ENCODE results near the gene PLA2G5.

PLA2G5 gene

DNA sequence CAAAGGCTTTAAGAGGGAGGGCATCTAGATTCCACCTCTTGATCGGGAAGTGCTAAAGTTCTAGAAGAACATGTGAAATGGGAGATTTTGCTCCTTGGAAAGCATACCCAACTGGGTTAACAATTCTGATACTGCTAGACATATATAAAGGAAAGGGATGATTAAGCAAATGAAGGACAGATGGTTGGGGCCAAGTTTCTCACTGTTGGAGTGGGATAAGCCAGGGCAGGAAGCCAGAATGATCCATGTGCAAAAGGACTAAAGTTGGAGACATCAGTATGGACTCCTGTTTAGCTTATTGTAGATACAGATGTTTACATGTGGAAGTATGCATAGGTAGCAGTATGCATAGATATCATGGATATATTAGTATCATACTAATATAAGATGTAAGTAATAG lies 16.8 kb downstream of the PLA2G5 start:
- no peaks in the 10 kb centered on the region for H3K36me3 ChIP-seq (ENCODE audit: control insufficient read depth in 1 of 2, insufficient read depth in 2 of 2, low read length in 2 of 2)
- no peaks in the 10 kb centered on the region for H3K27me3 ChIP-seq (ENCODE audit: control insufficient read depth in 1 of 2, insufficient read depth in 2 of 2, low read length in 2 of 2)
- no peak overlapping the region for H3K9ac ChIP-seq (ENCODE audit: low read depth in 1 of 2, low read length in 2 of 2)
- H3K9me3 ChIP-seq (ENCODE audit: control insufficient read depth in 1 of 2, low read length in 2 of 2): peaks cover 0 to 4% of the 10 kb centered on the region in 2 donors
- H3K27ac ChIP-seq (ENCODE audit: low read depth, low read length): no peak overlapping the region
- no peak overlapping the region for H3K4me3 ChIP-seq (ENCODE audit: low read depth in 1 of 2, low read length in 2 of 2)
- H3K4me1 ChIP-seq (ENCODE audit: control insufficient read depth in 1 of 2, insufficient read depth in 2 of 2, low read length in 2 of 2): no peaks in the 10 kb centered on the region

- Histone ChIP-seq H3K9ac (ENCODE audit: low read depth in 1 of 2, low read length in 2 of 2) (no peak overlapping the region), H3K27me3 (ENCODE audit: control insufficient read depth in 1 of 2, insufficient read depth in 2 of 2, low read length in 2 of 2) (no peaks in the 10 kb centered on the region), H3K4me3 (ENCODE audit: low read depth in 1 of 2, low read length in 2 of 2) (no peak overlapping the region), H3K36me3 (ENCODE audit: control insufficient read depth in 1 of 2, insufficient read depth in 2 of 2, low read length in 2 of 2) (no peaks in the 10 kb centered on the region), H3K27ac (ENCODE audit: low read depth, low read length) (no peak overlapping the region), H3K9me3 (ENCODE audit: control insufficient read depth in 1 of 2, low read length in 2 of 2) (peaks cover 0 to 4% of the 10 kb centered on the region in 2 donors), H3K4me1 (ENCODE audit: control insufficient read depth in 1 of 2, insufficient read depth in 2 of 2, low read length in 2 of 2) (no peaks in the 10 kb centered on the region)
Measured at GRCh38 chr1:20087668-20088067, 17.7 kb downstream of the PLA2G5 start.

- Histone ChIP-seq H3K27ac (ENCODE audit: low read depth, low read length) (no peak overlapping the region), H3K9me3 (ENCODE audit: control insufficient read depth in 1 of 2, low read length in 2 of 2) (no peaks in the 10 kb centered on the region), H3K27me3 (ENCODE audit: control insufficient read depth in 1 of 2, insufficient read depth in 2 of 2, low read length in 2 of 2) (no peaks in the 10 kb centered on the region), H3K36me3 (ENCODE audit: control insufficient read depth in 1 of 2, insufficient read depth in 2 of 2, low read length in 2 of 2) (no peaks in the 10 kb centered on the region), H3K4me3 (ENCODE audit: low read depth in 1 of 2, low read length in 2 of 2) (no peak overlapping the region), H3K9ac (ENCODE audit: low read depth in 1 of 2, low read length in 2 of 2) (no peak overlapping the region), H3K4me1 (ENCODE audit: control insufficient read depth in 1 of 2, insufficient read depth in 2 of 2, low read length in 2 of 2) (no peaks in the 10 kb centered on the region)
Measured at GRCh38 chr1:20089328-20090077, 19.5 kb downstream of the PLA2G5 start.

DNA sequence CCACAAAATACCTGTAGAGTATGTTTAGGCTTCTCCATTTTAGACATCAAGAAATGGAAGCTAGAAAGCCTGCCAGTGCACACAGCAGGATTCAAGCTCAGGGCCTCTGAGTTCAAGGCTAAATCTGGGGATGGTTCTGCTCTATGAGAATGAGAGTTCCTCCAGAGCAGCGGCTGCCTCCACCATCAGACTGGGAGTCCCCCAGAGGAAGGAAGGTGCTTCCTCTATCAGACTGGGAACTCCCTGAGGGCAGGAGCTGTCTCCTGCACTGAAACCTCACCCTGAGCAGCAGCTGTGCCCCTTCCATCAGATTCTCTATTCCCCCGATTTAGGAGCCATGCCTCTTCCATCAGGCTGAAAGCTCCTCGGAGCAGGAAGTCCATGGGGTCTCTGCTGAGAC lies 20.1 kb downstream of the PLA2G5 start:
- no peaks in the 10 kb centered on the region for H3K4me1 ChIP-seq (ENCODE audit: control insufficient read depth in 1 of 2, insufficient read depth in 2 of 2, low read length in 2 of 2)
- no peaks in the 10 kb centered on the region for H3K36me3 ChIP-seq (ENCODE audit: control insufficient read depth in 1 of 2, insufficient read depth in 2 of 2, low read length in 2 of 2)
- H3K9me3 ChIP-seq (ENCODE audit: control insufficient read depth in 1 of 2, low read length in 2 of 2): no peaks in the 10 kb centered on the region
- no peak overlapping the region for H3K27ac ChIP-seq (ENCODE audit: low read depth, low read length)
- H3K4me3 ChIP-seq (ENCODE audit: low read depth in 1 of 2, low read length in 2 of 2): no peak overlapping the region
- H3K9ac ChIP-seq (ENCODE audit: low read depth in 1 of 2, low read length in 2 of 2): no peak overlapping the region
- no peaks in the 10 kb centered on the region for H3K27me3 ChIP-seq (ENCODE audit: control insufficient read depth in 1 of 2, insufficient read depth in 2 of 2, low read length in 2 of 2)

- Histone ChIP-seq H3K36me3 (ENCODE audit: control insufficient read depth in 1 of 2, insufficient read depth in 2 of 2, low read length in 2 of 2) (no peaks in the 10 kb centered on the region), H3K27me3 (ENCODE audit: control insufficient read depth in 1 of 2, insufficient read depth in 2 of 2, low read length in 2 of 2) (no peaks in the 10 kb centered on the region), H3K27ac (ENCODE audit: low read depth, low read length) (no peak overlapping the region), H3K9ac (ENCODE audit: low read depth in 1 of 2, low read length in 2 of 2) (no peak overlapping the region), H3K4me1 (ENCODE audit: control insufficient read depth in 1 of 2, insufficient read depth in 2 of 2, low read length in 2 of 2) (no peaks in the 10 kb centered on the region), H3K9me3 (ENCODE audit: control insufficient read depth in 1 of 2, low read length in 2 of 2) (no peaks in the 10 kb centered on the region), H3K4me3 (ENCODE audit: low read depth in 1 of 2, low read length in 2 of 2) (no peak overlapping the region)
Measured at GRCh38 chr1:20090641-20091040, 20.6 kb downstream of the PLA2G5 start.

GRCh38 chr1:20093303-20093702 lies 23.3 kb downstream of the PLA2G5 start:
- no peak overlapping the region for H3K27ac ChIP-seq (ENCODE audit: low read depth, low read length)

GRCh38 chr1:20093940-20094391 lies 24.0 kb downstream of the PLA2G5 start:
- no peaks in the 10 kb centered on the region for H3K4me1 ChIP-seq (ENCODE audit: control insufficient read depth in 1 of 2, insufficient read depth in 2 of 2, low read length in 2 of 2)
- no peak overlapping the region for H3K27ac ChIP-seq (ENCODE audit: low read depth, low read length)
- H3K27me3 ChIP-seq (ENCODE audit: control insufficient read depth in 1 of 2, insufficient read depth in 2 of 2, low read length in 2 of 2): no peaks in the 10 kb centered on the region
- no peaks in the 10 kb centered on the region for H3K36me3 ChIP-seq (ENCODE audit: control insufficient read depth in 1 of 2, insufficient read depth in 2 of 2, low read length in 2 of 2)
- no peaks in the 10 kb centered on the region for H3K9me3 ChIP-seq (ENCODE audit: control insufficient read depth in 1 of 2, low read length in 2 of 2)
- no peak overlapping the region for H3K4me3 ChIP-seq (ENCODE audit: low read depth in 1 of 2, low read length in 2 of 2)
- no peak overlapping the region for H3K9ac ChIP-seq (ENCODE audit: low read depth in 1 of 2, low read length in 2 of 2)

More at GRCh38 chr1:20093303-20093702, 23.3 kb downstream of the PLA2G5 start:
- no peaks in the 10 kb centered on the region for H3K4me1 ChIP-seq (ENCODE audit: control insufficient read depth in 1 of 2, insufficient read depth in 2 of 2, low read length in 2 of 2)
- no peaks in the 10 kb centered on the region for H3K36me3 ChIP-seq (ENCODE audit: control insufficient read depth in 1 of 2, insufficient read depth in 2 of 2, low read length in 2 of 2)
- H3K9me3 ChIP-seq (ENCODE audit: control insufficient read depth in 1 of 2, low read length in 2 of 2): no peaks in the 10 kb centered on the region
- no peak overlapping the region for H3K4me3 ChIP-seq (ENCODE audit: low read depth in 1 of 2, low read length in 2 of 2)
- no peak overlapping the region for H3K9ac ChIP-seq (ENCODE audit: low read depth in 1 of 2, low read length in 2 of 2)
- no peaks in the 10 kb centered on the region for H3K27me3 ChIP-seq (ENCODE audit: control insufficient read depth in 1 of 2, insufficient read depth in 2 of 2, low read length in 2 of 2)

DNA sequence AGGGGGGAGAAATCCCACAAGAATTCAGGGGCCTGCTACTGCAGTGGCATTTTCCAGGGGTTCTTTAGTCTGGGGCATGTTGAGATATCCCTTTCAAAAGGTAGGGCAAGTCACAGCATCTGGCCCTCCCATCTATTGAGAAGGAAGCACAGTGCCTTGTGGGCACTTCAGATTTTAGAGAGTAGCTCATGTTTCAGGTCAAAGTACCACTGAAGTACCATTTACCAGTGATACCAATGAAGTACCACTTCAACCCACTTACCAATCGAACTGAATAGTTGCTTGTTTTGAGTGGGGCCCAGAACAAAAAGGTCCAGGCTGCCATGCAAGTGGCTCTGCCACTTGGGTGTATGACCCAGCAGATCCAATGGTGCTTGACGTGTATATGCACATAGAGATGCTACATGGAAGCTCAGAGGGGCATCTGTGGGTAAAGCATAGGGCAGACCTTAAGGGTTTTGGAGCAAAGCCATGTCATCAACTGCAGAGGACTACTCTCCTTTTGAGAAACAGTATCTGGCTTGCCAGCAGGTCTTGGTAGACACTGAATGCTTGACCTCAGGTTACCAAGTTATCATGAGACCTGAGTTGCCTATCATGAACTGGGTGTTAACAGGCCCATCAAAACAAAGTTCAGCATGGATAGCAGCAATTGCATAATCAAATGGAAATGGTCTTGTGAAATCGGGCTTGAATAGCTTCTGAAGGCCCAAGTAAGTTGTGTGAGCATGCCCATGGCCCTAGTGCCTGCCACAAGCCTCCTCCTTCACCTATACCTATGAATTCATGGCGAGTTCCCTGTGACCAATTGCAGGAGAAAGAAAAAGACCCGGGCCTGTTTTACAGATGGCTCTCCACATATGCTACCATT lies 25.8 kb downstream of the PLA2G5 start:
- Histone ChIP-seq H3K36me3 (ENCODE audit: control insufficient read depth in 1 of 2, insufficient read depth in 2 of 2, low read length in 2 of 2) (no peaks in the 10 kb centered on the region), H3K9ac (ENCODE audit: low read depth in 1 of 2, low read length in 2 of 2) (no peak overlapping the region), H3K27me3 (ENCODE audit: control insufficient read depth in 1 of 2, insufficient read depth in 2 of 2, low read length in 2 of 2) (peaks cover 0 to 6% of the 10 kb centered on the region in 2 donors), H3K4me3 (ENCODE audit: low read depth in 1 of 2, low read length in 2 of 2) (no peak overlapping the region), H3K27ac (ENCODE audit: low read depth, low read length) (no peak overlapping the region), H3K4me1 (ENCODE audit: control insufficient read depth in 1 of 2, insufficient read depth in 2 of 2, low read length in 2 of 2) (no peaks in the 10 kb centered on the region), H3K9me3 (ENCODE audit: control insufficient read depth in 1 of 2, low read length in 2 of 2) (no peaks in the 10 kb centered on the region)

- no peaks in the 10 kb centered on the region for H3K4me1 ChIP-seq (ENCODE audit: control insufficient read depth in 1 of 2, insufficient read depth in 2 of 2, low read length in 2 of 2)
- H3K4me3 ChIP-seq (ENCODE audit: low read depth in 1 of 2, low read length in 2 of 2): no peak overlapping the region
- peaks cover 0 to 6% of the 10 kb centered on the region in 2 donors for H3K27me3 ChIP-seq (ENCODE audit: control insufficient read depth in 1 of 2, insufficient read depth in 2 of 2, low read length in 2 of 2)
- H3K9me3 ChIP-seq (ENCODE audit: control insufficient read depth in 1 of 2, low read length in 2 of 2): no peaks in the 10 kb centered on the region
- no peaks in the 10 kb centered on the region for H3K36me3 ChIP-seq (ENCODE audit: control insufficient read depth in 1 of 2, insufficient read depth in 2 of 2, low read length in 2 of 2)
- H3K27ac ChIP-seq (ENCODE audit: low read depth, low read length): no peak overlapping the region
- H3K9ac ChIP-seq (ENCODE audit: low read depth in 1 of 2, low read length in 2 of 2): no peak overlapping the region
Measured at GRCh38 chr1:20096840-20097447, 26.9 kb downstream of the PLA2G5 start.

DNA sequence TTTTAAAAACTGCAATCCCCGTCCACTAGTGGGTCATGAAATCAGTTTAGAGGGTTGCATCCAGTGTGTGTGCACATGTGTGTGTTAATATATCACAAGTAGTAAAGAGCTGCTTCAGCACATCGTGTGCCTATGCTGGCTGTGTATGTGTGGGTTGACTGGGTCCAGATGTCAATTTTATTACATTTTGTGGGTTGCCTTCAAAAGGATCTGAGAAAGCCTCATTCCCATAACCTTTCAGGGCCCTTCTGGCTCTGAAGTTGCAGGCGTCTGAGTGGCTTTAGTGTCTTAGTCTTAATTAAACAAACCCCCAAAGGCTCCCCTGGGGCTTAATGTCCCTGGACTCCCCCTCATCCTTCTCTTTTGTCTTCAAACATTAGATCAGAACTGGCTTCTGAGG lies 29.5 kb downstream of the PLA2G5 start:
- H3K36me3 ChIP-seq (ENCODE audit: control insufficient read depth in 1 of 2, insufficient read depth in 2 of 2, low read length in 2 of 2): no peaks in the 10 kb centered on the region
- no peaks in the 10 kb centered on the region for H3K4me1 ChIP-seq (ENCODE audit: control insufficient read depth in 1 of 2, insufficient read depth in 2 of 2, low read length in 2 of 2)
- no peak overlapping the region for H3K9ac ChIP-seq (ENCODE audit: low read depth in 1 of 2, low read length in 2 of 2)
- no peak overlapping the region for H3K4me3 ChIP-seq (ENCODE audit: low read depth in 1 of 2, low read length in 2 of 2)
- H3K27ac ChIP-seq (ENCODE audit: low read depth, low read length): no peak overlapping the region
- no peaks in the 10 kb centered on the region for H3K9me3 ChIP-seq (ENCODE audit: control insufficient read depth in 1 of 2, low read length in 2 of 2)
- peaks cover 0 to 6% of the 10 kb centered on the region in 2 donors for H3K27me3 ChIP-seq (ENCODE audit: control insufficient read depth in 1 of 2, insufficient read depth in 2 of 2, low read length in 2 of 2)

All from duodenal mucosa (tissue), 2 donors.